ENCODE measurements around the gene CFAP97D1.

CFAP97D1 gene

DNA sequence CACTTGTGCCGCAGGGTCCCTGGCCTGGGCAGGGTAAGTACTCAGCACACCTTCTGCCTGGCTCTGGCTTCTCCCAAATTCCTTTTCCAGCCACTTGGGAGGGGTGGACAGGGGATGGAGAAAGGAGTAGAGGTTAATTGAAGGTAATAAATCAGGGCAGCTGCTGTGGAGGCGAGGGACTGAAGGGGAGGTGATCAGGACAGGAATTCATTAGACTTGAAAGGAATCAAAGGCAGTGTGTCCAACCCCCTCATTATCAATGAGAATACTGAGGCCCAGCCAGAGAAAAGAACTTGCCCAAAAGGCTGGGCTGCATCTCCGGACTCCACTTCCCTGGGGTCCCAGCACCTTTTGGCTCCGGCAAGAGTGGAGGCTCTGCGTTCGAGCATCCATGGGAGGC is 24.0 kb upstream of the CFAP97D1 start:
- in situ Hi-C loops (cut with HindIII; ENCODE audit: low sequenced_read_pairs) = loop anchor here (10.0 kb wide), 1 partner anchor 171 kb away; no protein-coding TSS in a partner anchor
- H3K4me3 ChIP-seq (ENCODE audit: low read depth, low read length) = no peak overlapping the region

DNA sequence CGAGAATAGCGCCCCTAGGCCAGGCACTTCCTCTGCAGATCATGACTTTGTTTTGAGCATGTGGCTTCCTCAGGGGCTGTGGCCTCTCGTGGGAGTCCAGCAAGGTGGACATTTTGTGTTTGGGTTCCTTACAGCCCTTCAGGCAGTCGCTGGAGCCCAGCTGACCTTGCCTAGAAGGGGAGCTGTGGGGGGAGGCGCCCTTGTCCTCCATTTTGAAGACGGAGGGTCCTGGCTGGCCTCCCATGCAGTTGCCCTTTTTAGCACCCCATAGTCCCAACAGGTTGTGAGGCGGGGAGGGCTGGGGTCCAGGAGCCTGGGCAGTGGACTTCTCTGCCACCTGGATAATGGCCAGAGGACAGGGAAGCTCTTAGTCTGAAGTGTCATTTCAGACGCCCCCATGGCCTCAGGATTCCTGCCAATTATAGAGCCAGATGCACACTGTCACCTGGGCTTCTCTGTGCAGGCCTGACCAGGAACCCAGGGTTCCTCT is 23.0 kb upstream of the CFAP97D1 start:
- TF ChIP-seq, protein P1, sequence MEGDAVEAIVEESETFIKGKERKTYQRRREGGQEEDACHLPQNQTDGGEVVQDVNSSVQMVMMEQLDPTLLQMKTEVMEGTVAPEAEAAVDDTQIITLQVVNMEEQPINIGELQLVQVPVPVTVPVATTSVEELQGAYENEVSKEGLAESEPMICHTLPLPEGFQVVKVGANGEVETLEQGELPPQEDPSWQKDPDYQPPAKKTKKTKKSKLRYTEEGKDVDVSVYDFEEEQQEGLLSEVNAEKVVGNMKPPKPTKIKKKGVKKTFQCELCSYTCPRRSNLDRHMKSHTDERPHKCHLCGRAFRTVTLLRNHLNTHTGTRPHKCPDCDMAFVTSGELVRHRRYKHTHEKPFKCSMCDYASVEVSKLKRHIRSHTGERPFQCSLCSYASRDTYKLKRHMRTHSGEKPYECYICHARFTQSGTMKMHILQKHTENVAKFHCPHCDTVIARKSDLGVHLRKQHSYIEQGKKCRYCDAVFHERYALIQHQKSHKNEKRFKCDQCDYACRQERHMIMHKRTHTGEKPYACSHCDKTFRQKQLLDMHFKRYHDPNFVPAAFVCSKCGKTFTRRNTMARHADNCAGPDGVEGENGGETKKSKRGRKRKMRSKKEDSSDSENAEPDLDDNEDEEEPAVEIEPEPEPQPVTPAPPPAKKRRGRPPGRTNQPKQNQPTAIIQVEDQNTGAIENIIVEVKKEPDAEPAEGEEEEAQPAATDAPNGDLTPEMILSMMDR (IDR thresholded peaks at IDR 0.05; ENCODE audit: low read depth, low read length, missing control alignments) = no peak
- no peak for DNase-seq (ENCODE audit: low read depth)
- H3K4me3 ChIP-seq (ENCODE audit: low read depth, low read length) = no peak overlapping the region
- in situ Hi-C loops (cut with HindIII; ENCODE audit: low sequenced_read_pairs) = loop anchor here (10.0 kb wide), 1 partner anchor 172 kb away; no protein-coding TSS in a partner anchor

More for the DNA sequence above, 24.0 kb upstream of the CFAP97D1 start:
- TF ChIP-seq, protein P1 (IDR thresholded peaks at IDR 0.05; ENCODE audit: low read depth, low read length, missing control alignments) = no peak
- no peak for DNase-seq (ENCODE audit: low read depth)

DNA sequence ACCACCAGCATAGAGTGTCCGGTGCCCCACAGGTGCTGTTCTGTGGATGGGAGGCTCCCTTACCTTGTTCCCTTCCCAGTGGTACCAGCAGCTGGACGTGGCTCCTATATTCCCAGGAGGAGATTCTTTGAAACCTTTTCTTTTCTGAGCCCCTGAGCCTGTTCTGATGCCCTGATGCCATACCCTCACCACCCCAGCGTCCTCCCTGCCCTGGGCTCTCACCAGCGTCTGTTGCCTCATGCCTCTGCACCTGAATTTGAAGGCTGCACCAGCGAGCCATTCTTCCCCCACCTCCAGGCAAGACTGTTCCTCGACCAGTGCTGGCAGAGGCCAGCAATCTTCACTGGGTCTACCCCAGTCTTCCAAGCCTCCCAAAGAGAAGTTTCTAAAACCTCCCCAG is 22.1 kb upstream of the CFAP97D1 start:
- no peak overlapping the region for H3K4me3 ChIP-seq (ENCODE audit: low read depth, low read length)
- no peak for DNase-seq (ENCODE audit: low read depth)
- TF ChIP-seq, protein P1 (IDR thresholded peaks at IDR 0.05; ENCODE audit: low read depth, low read length, missing control alignments) = no peak
- in situ Hi-C loops (cut with HindIII; ENCODE audit: low sequenced_read_pairs) = loop anchor here (10.0 kb wide), 1 partner anchor 173 kb away; no protein-coding TSS in a partner anchor

DNA sequence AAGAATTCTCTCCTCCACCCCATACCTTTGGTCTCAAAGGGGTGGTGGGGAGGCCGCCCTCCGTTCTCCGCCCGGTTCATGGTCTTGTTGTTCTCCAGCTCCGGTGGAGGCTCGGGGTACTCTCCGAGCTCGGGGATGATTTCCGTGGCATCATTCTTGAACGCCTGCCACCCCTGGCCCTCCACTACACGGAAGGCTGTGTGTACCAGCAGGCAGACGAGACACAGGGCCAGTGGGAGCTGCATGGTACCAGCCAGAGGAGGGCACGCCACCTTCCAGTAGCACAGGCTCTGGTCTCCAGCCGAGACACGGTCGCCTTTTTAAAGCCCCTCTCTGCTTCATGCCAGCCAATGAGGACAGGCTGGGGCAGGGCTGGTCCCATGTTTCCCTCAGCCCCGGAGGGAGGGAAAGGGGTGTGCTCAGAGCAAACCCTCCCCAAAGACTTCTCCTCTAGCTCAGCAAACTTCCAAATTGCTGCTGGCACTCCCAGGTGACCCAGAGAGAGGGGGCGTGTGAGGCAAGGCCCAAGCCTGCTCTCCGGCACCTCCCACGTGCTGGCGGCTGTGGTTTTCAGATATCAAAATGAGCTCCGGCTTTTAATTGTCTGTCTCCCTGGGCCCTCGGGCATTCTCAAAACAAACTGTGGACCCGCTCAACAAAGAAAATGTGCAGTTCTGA is 21.6 kb upstream of the CFAP97D1 start, which contains the start of gene SOST:
TSS of gene SOST (minus strand) at position 295 of the 678 bp plus-strand sequence. CDS start at position 245, 50 bp downstream.
- no peak for DNase-seq (ENCODE audit: low read depth)
- in situ Hi-C loops (cut with HindIII; ENCODE audit: low sequenced_read_pairs) = loop anchor here (10.0 kb wide), 1 partner anchor 174 kb away; no protein-coding TSS in a partner anchor
- TF ChIP-seq, protein P1 (IDR thresholded peaks at IDR 0.05; ENCODE audit: low read depth, low read length, missing control alignments) = no peak

DNA sequence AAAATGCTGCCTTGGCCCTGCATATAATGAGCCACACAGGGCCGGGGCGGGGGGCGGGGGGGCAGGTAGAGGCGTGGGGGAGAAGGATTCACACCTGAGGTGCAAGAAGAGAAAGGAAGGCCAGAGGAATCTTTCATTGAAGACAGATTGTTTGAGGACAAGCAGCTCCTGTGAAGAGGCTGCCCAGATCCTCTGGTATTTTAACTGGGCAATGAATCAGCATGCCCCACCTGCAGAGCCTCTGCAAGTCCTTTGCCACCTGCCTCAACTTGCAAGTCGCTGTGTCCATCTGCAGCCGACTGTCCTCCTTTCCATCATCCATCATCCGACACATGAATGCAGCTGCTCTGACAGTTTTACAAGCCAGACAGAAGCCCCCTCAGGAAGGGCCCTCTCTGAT is 20.4 kb upstream of the CFAP97D1 start:
- no peak overlapping the region for H3K4me3 ChIP-seq (ENCODE audit: low read depth, low read length)
- TF ChIP-seq, protein P1 (IDR thresholded peaks at IDR 0.05; ENCODE audit: low read depth, low read length, missing control alignments) = no peak
- in situ Hi-C loops (cut with HindIII; ENCODE audit: low sequenced_read_pairs) = loop anchor here (10.0 kb wide), 1 partner anchor 175 kb away; no protein-coding TSS in a partner anchor
- no peak for DNase-seq (ENCODE audit: low read depth)

More for the DNA sequence above, 21.6 kb upstream of the CFAP97D1 start, which contains the start of gene SOST:
- no peak within 1 kb of the TSS for H3K4me3 ChIP-seq (ENCODE audit: low read depth, low read length)

DNA sequence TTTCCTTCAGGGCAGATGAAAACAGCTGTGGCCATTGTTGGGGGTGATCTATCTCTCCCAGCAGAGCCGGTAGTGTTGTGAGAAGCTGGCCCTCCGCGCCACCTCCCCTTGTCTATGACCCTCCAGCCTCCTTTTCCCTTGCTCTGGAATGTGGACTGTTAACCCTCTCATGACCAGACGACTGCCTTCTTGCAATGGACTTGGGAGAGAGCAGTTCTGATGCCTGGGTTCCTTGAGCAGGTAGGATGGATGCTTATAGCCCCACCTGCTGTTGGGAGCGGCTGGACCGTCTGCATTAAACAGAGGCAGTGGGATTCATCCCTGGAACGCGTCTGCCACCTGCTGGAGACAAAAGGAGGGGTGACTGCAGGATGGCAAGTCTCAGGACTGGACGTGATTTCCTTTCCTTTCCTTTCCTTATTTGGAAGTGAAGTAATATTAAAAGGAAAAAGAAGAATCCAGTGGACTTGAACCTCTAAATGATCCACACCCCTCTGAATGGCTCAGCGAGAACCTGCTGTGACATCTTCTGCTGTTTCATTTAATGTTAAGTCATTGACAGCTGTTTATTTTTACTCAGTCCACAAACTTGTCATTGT is 19.9 kb upstream of the CFAP97D1 start:
- in situ Hi-C loops (cut with HindIII; ENCODE audit: low sequenced_read_pairs) = no loop called here
- H3K4me3 ChIP-seq (ENCODE audit: low read depth, low read length) = no peak overlapping the region
- TF ChIP-seq, protein P1 (IDR thresholded peaks at IDR 0.05; ENCODE audit: low read depth, low read length, missing control alignments) = peak; percentile 98
- peak; percentile 91 for DNase-seq (ENCODE audit: low read depth)
